HepG2 (cell line): ENCODE data around the gene ATP5PB. TPM values are rescaled to one million over a fixed set of nuclear protein-coding genes. Genes with fewer than 3 reads are reported as not detected.

Source experiments
- ATAC-seq: fragments of 200-7000 bp; cut with Tn5 transposase; 3 replicates; pipeline ENCODE4 v1.9.1; 2020; ENCODE audit warnings: mild to moderate bottlenecking, moderate library complexity
- BruUV-seq: library from RNA; stranded (reverse); fragments of 400-500 nt; replicated peaks from 2 replicates; lab custom pipeline; 2021; lab: Mats Ljungman, UMichigan
- CTCF ChIA-PET: fragments of 300-600 bp; formaldehyde crosslinking; extraction: SDS; loops from one replicate; lab custom pipeline; 2021; ENCODE audit warnings: low total read pairs, inconsistent platforms, low intra/inter-chr PET ratio; lab: Yijun Ruan, JAX
- POLR2A ChIA-PET: fragments of 350-600 bp; sonication (Branson Sonifier 250); formaldehyde crosslinking; loops from one replicate; lab custom pipeline; 2020; ENCODE audit warnings: antibody characterized with exemption, inconsistent platforms; lab: Yijun Ruan, JAX
- DNase-seq: peaks from one replicate; pipeline ENCODE4 v3.0.0-alpha.2; 2015; ENCODE audit warnings: low spot score
- FAIRE-seq: peaks from 3 replicates; lab custom pipeline; 2011; peaks lifted over from hg19 to GRCh38; lab: Jason Lieb, UNC
- H2AFZ ChIP-seq: one replicate; pipeline ENCODE4 v1.6.1; 2011; ENCODE audit warnings: low read length, inconsistent platforms
- H3K27ac ChIP-seq: fragments of 300-600 bp; 3 replicates; pipeline ENCODE4 v1.8.0; 2011; ENCODE audit warnings: mixed run types, mild to moderate bottlenecking, mixed read lengths, low read length, inconsistent platforms; ENCODE audit not compliant: insufficient read depth; ENCODE audit errors: extremely low read length
- H3K27me3 ChIP-seq, 2 experiments: fragments of 200-600 bp in 1 of 2; 2 replicates in 1 of 2; 3 replicates in 1 of 2; pipeline versions ENCODE4 v1.6.0 to v1.8.0; 2011; ENCODE audit warnings: low read length in 2 of 2, mild to moderate bottlenecking in 2 of 2, moderate library complexity in 2 of 2, inconsistent platforms in 1 of 2; ENCODE audit not compliant: insufficient read depth in 2 of 2, control insufficient read depth in 1 of 2
- H3K36me3 ChIP-seq, 2 experiments: fragments of 200-600 bp in 1 of 2; replicated peaks in 1 of 2; 2 replicates in 1 of 2; 3 replicates in 1 of 2; pipeline versions ENCODE4 v1.5.1 to v1.8.0; 2011; ENCODE audit warnings: low read length in 2 of 2, inconsistent platforms in 1 of 2; ENCODE audit not compliant: insufficient read depth in 2 of 2, control insufficient read depth in 1 of 2
- H3K4me1 ChIP-seq: 2 replicates; pipeline ENCODE4 v1.5.1; 2012; ENCODE audit warnings: low read length, inconsistent platforms; ENCODE audit not compliant: insufficient read depth
- H3K4me2 ChIP-seq: 2 replicates; pipeline ENCODE4 v1.6.0; 2011; ENCODE audit warnings: low read depth, low read length, inconsistent platforms
- H3K4me3 ChIP-seq, 3 experiments: fragments of 200-600 bp in 1 of 3; sonication (generic), shearing (Covaris generic) in 1 of 3; replicated peaks in 1 of 3; 2 replicates each; pipeline ENCODE4 v1.5.1; 2011 to 2016; ENCODE audit warnings: low read length in 3 of 3, inconsistent platforms in 2 of 3, low read depth in 2 of 3, mild to moderate bottlenecking in 2 of 3, control low read depth in 1 of 3, mixed read lengths in 1 of 3; ENCODE audit not compliant: insufficient read depth in 1 of 3
- H3K79me2 ChIP-seq: one replicate; pipeline ENCODE4 v1.6.1; 2011; ENCODE audit warnings: low read length, inconsistent platforms; ENCODE audit not compliant: insufficient read depth
- H3K9ac ChIP-seq: 2 replicates; pipeline ENCODE4 v1.6.0; 2011; ENCODE audit warnings: mild to moderate bottlenecking, low read depth, low read length, inconsistent platforms; ENCODE audit not compliant: insufficient read depth
- H3K9me3 ChIP-seq: 2 replicates; pipeline ENCODE4 v1.5.1; 2012; ENCODE audit warnings: mild to moderate bottlenecking, low read length
- H4K20me1 ChIP-seq: 2 replicates; pipeline ENCODE4 v1.6.0; 2011; ENCODE audit warnings: inconsistent platforms, mild to moderate bottlenecking, low read length, moderate library complexity; ENCODE audit not compliant: insufficient read depth
- FOXO1 ChIP-seq: sonication (generic); formaldehyde crosslinking; IDR thresholded peaks from 2 replicates; pipeline ENCODE4 v1.4.0; 2020; ENCODE audit warnings: missing genetic modification reagents
- FOXP1 ChIP-seq, 2 experiments: fragments of 450-650 bp in 1 of 2; IDR thresholded peaks; 2 replicates each; pipeline ENCODE4 v1.6.1; 2017 to 2018; ENCODE audit warnings: antibody characterized with exemption in 1 of 2
- GTF2F1 ChIP-seq: fragments of 150-350 bp; IDR thresholded peaks from 2 replicates; pipeline ENCODE4 v1.6.1; 2014; ENCODE audit warnings: low read length
- JUN ChIP-seq: sonication (generic); formaldehyde crosslinking; IDR thresholded peaks from 2 replicates; pipeline ENCODE4 v1.4.0; 2020; ENCODE audit warnings: mild to moderate bottlenecking, missing genetic modification reagents
- KAT7 ChIP-seq: IDR thresholded peaks from 2 replicates; pipeline ENCODE4 v1.6.1; 2018; ENCODE audit warnings: borderline replicate concordance, missing compliant biosample characterization
- KLF9 ChIP-seq: IDR thresholded peaks from 2 replicates; pipeline ENCODE4 v1.6.1; 2016; ENCODE audit warnings: low read depth
- MYNN ChIP-seq: sonication (generic); formaldehyde crosslinking; IDR thresholded peaks from 2 replicates; pipeline ENCODE4 v1.4.0; 2020; ENCODE audit warnings: mild to moderate bottlenecking, low read depth, missing genetic modification reagents
- RXRA ChIP-seq: sonication (generic); formaldehyde crosslinking; IDR thresholded peaks from 2 replicates; pipeline ENCODE4 v1.5.1; 2020; ENCODE audit warnings: missing genetic modification reagents
- SNAPC2 ChIP-seq: sonication (generic); formaldehyde crosslinking; IDR thresholded peaks from 2 replicates; pipeline ENCODE4 v1.8.1; 2022; ENCODE audit warnings: mild to moderate bottlenecking, missing genetic modification reagents
- SRF ChIP-seq: IDR thresholded peaks from 2 replicates; pipeline ENCODE4 v1.6.1; 2011; ENCODE audit warnings: mild to moderate bottlenecking, low read depth, low read length, moderate library complexity
- ZFP37 ChIP-seq: sonication (generic); formaldehyde crosslinking; IDR thresholded peaks from 2 replicates; pipeline ENCODE4 v1.4.0; 2020; ENCODE audit warnings: missing genetic modification reagents, borderline replicate concordance
- ZMYM4 ChIP-seq: sonication (generic); formaldehyde crosslinking; IDR thresholded peaks from 2 replicates; pipeline ENCODE4 v1.8.1; 2023; ENCODE audit warnings: mild to moderate bottlenecking, missing genetic modification reagents
- ZNF232 ChIP-seq: sonication (generic); formaldehyde crosslinking; IDR thresholded peaks from 2 replicates; pipeline ENCODE4 v1.4.0; 2020; ENCODE audit warnings: missing genetic modification reagents, borderline replicate concordance
- ZNF282 ChIP-seq: fragments of 450-650 bp; IDR thresholded peaks from 2 replicates; pipeline ENCODE4 v1.6.1; 2018; ENCODE audit not compliant: partially characterized antibody
- ZNF543 ChIP-seq: sonication (generic); formaldehyde crosslinking; IDR thresholded peaks from 2 replicates; pipeline ENCODE4 v1.4.0; 2020; ENCODE audit warnings: mild to moderate bottlenecking, missing genetic modification reagents
- ZNF713 ChIP-seq: sonication (generic); formaldehyde crosslinking; IDR thresholded peaks from 2 replicates; pipeline ENCODE4 v1.4.0; 2020; ENCODE audit warnings: mild to moderate bottlenecking, missing genetic modification reagents
- ZSCAN21 ChIP-seq: sonication (generic); formaldehyde crosslinking; IDR thresholded peaks from 2 replicates; pipeline ENCODE4 v1.8.0; 2022; ENCODE audit warnings: mild to moderate bottlenecking, missing genetic modification reagents, moderate library complexity, borderline replicate concordance
- WGBS: methylation state at CpG from one replicate; pipeline ENCODE4 v1.1.6; 2017; ENCODE audit warnings: low lambda C conversion rate; 5-methylcytosine and 5-hydroxymethylcytosine counted together
- in situ Hi-C: cut with HindIII; loops from 2 replicates; pipeline ENCODE4 v1.10.0; 2017; ENCODE audit warnings: low pct_unique_long_range_greater_than_20kb; ENCODE audit not compliant: extremely low pct_ligation_motif_present
- intact Hi-C: fragments of 100-400 bp; cut with micrococcal nuclease; formaldehyde crosslinking; loops from one replicate; pipeline ENCODE4 v1.10.0; 2022; ENCODE audit not compliant: unreplicated experiment
- polyA plus RNA-seq, 8 experiments: library from polyadenylated mRNA; depleted of rRNA in 3 of 8; stranded (reverse) in 7 of 8; unstranded in 1 of 8; fragments of >200 nt; fragmentation: Illumina TruSeq in 4 of 8; extraction: Trizol in 4 of 8; gene quantifications; 2 replicates each; pipeline versions ENCODE4 v1.2.1 to v1.2.3, GENCODE V29; 2011 to 2016; ENCODE audit warnings: low read depth in 4 of 8, missing spikeins in 1 of 8, mixed read lengths in 1 of 8; ENCODE audit not compliant: insufficient read depth in 1 of 8
- total RNA-seq, 5 experiments: library from RNA; depleted of rRNA; stranded (reverse); fragments of >200 nt; fragmentation: Illumina TruSeq; extraction: Trizol; gene quantifications; 2 replicates each; pipeline ENCODE4 v1.2.3, GENCODE V29; 2016; ENCODE audit warnings: low read depth in 1 of 5
- TF ChIP-seq, protein P1 (sequence below): sonication (generic); formaldehyde crosslinking; IDR thresholded peaks from 2 replicates; pipeline ENCODE4 v1.8.0; 2022; ENCODE audit warnings: mild to moderate bottlenecking, missing genetic modification reagents; ENCODE audit not compliant: insufficient replicate concordance
- TF ChIP-seq, protein P2 (sequence below): sonication (generic); formaldehyde crosslinking; IDR thresholded peaks from 2 replicates; pipeline ENCODE4 v1.5.1; 2020; ENCODE audit warnings: mild to moderate bottlenecking, missing genetic modification reagents, borderline replicate concordance
- TF ChIP-seq, protein P3 (sequence below): sonication (generic); formaldehyde crosslinking; IDR thresholded peaks from 2 replicates; pipeline ENCODE4 v1.5.1; 2020; ENCODE audit warnings: missing genetic modification reagents, mild to moderate bottlenecking, borderline replicate concordance

Gene ATP5PB
- total and polyA plus RNA-seq, 2 of the 13 experiments (the other 11 are each of a cell fraction or from before 2014, with no cell fraction given): 297 to 541 TPM

DNA sequence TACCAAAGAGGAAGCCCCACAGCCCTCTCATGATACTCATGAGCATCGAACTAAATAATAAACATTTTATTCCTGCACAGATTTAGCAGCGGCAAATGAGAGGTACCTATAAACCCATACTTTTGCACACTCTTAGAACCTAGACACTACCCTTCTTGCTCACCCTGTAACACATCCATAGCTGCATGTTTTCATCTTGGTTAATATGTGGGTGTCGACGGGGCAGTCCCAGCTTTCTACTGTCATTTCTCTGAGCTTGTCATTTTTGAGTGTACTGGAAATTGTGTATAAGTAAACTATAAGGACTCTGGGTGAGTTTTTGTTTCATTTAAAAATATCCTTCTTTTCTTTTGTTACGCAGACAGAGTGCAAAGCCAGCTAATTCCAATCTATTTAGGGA, 47.2 kb upstream of the ATP5PB start:
- no peak overlapping the region for H2AFZ ChIP-seq
- H3K9me3 ChIP-seq: no peaks in the 10 kb centered on the region
- no peaks in the 10 kb centered on the region for H3K79me2 ChIP-seq
- H3K4me3 ChIP-seq: no peak overlapping the region
- H3K36me3 ChIP-seq: no peaks in the 10 kb centered on the region
- ChIA-PET POLR2A (no interaction called here), CTCF (no interaction called here)
- H3K9ac ChIP-seq: no peak overlapping the region
- ATAC-seq (no peak), FAIRE-seq (no peak), DNase-seq (no peak)
- TF ChIP-seq SRF (no peak), ZMYM4 (CRISPR knock-in tag) (no peak), KLF9 (CRISPR knock-in tag) (no peak), JUN (CRISPR knock-in tag) (no peak), MYNN (CRISPR knock-in tag) (no peak), ZFP37 (CRISPR knock-in tag) (no peak), KAT7 (CRISPR knock-in tag) (no peak), ZNF282 (no peak), SNAPC2 (CRISPR knock-in tag) (no peak), RXRA (CRISPR knock-in tag) (no peak), ZSCAN21 (CRISPR knock-in tag) (no peak), ZNF232 (CRISPR knock-in tag) (no peak), FOXO1 (CRISPR knock-in tag) (no peak), GTF2F1 (no peak), ZNF713 (CRISPR knock-in tag) (no peak), FOXP1 (IDR thresholded peaks at IDR 0.05) (no peak), FOXP1 (CRISPR knock-in tag; IDR thresholded peaks at IDR 0.05) (no peak), ZNF543 (no peak)
- TF ChIP-seq, protein P1, sequence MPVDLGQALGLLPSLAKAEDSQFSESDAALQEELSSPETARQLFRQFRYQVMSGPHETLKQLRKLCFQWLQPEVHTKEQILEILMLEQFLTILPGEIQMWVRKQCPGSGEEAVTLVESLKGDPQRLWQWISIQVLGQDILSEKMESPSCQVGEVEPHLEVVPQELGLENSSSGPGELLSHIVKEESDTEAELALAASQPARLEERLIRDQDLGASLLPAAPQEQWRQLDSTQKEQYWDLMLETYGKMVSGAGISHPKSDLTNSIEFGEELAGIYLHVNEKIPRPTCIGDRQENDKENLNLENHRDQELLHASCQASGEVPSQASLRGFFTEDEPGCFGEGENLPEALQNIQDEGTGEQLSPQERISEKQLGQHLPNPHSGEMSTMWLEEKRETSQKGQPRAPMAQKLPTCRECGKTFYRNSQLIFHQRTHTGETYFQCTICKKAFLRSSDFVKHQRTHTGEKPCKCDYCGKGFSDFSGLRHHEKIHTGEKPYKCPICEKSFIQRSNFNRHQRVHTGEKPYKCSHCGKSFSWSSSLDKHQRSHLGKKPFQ (CRISPR knock-in tag): no peak
- TF ChIP-seq, protein P2, sequence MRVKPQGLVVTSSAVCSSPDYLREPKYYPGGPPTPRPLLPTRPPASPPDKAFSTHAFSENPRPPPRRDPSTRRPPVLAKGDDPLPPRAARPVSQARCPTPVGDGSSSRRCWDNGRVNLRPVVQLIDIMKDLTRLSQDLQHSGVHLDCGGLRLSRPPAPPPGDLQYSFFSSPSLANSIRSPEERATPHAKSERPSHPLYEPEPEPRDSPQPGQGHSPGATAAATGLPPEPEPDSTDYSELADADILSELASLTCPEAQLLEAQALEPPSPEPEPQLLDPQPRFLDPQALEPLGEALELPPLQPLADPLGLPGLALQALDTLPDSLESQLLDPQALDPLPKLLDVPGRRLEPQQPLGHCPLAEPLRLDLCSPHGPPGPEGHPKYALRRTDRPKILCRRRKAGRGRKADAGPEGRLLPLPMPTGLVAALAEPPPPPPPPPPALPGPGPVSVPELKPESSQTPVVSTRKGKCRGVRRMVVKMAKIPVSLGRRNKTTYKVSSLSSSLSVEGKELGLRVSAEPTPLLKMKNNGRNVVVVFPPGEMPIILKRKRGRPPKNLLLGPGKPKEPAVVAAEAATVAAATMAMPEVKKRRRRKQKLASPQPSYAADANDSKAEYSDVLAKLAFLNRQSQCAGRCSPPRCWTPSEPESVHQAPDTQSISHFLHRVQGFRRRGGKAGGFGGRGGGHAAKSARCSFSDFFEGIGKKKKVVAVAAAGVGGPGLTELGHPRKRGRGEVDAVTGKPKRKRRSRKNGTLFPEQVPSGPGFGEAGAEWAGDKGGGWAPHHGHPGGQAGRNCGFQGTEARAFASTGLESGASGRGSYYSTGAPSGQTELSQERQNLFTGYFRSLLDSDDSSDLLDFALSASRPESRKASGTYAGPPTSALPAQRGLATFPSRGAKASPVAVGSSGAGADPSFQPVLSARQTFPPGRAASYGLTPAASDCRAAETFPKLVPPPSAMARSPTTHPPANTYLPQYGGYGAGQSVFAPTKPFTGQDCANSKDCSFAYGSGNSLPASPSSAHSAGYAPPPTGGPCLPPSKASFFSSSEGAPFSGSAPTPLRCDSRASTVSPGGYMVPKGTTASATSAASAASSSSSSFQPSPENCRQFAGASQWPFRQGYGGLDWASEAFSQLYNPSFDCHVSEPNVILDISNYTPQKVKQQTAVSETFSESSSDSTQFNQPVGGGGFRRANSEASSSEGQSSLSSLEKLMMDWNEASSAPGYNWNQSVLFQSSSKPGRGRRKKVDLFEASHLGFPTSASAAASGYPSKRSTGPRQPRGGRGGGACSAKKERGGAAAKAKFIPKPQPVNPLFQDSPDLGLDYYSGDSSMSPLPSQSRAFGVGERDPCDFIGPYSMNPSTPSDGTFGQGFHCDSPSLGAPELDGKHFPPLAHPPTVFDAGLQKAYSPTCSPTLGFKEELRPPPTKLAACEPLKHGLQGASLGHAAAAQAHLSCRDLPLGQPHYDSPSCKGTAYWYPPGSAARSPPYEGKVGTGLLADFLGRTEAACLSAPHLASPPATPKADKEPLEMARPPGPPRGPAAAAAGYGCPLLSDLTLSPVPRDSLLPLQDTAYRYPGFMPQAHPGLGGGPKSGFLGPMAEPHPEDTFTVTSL (CRISPR knock-in tag): no peak
- TF ChIP-seq, protein P3, sequence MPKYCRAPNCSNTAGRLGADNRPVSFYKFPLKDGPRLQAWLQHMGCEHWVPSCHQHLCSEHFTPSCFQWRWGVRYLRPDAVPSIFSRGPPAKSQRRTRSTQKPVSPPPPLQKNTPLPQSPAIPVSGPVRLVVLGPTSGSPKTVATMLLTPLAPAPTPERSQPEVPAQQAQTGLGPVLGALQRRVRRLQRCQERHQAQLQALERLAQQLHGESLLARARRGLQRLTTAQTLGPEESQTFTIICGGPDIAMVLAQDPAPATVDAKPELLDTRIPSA (CRISPR knock-in tag): no peak
- intact Hi-C loops (no loop called here), in situ Hi-C loops (loop anchor here (5.0 kb wide), 1 partner anchor 180 kb away; no protein-coding TSS in a partner anchor)
- no peak overlapping the region for H3K4me2 ChIP-seq
- H3K4me1 ChIP-seq: no peaks in the 10 kb centered on the region
- no TSS peak for BruUV-seq
- H3K27ac ChIP-seq: no peak overlapping the region
- peaks cover 0 to 22% of the 10 kb centered on the region in 2 experiments; a peak in 2 of 5 replicates for H3K27me3 ChIP-seq
- H4K20me1 ChIP-seq: no peaks in the 10 kb centered on the region
- WGBS: 80% methylated on average over 5 of the region's 5 CpGs
